GM21529 (cell line): ENCODE measurements around the gene LARP7.
"Not testable (repeated sequence)": the region's sequence is repeated elsewhere in the genome, so short reads cannot be mapped to it uniquely, and the experiment has no call there.

Source experiments
- ATAC-seq: cut with Tn5 transposase; IDR thresholded peaks from one replicate; pipeline ENCODE4 v1.9.1; 2021; ENCODE audit not compliant: unreplicated experiment

LARP7 gene

GRCh38 chr4:112636688-112637551, at the start of gene LARP7, which contains the start of gene ZGRF1:
LARP7 (plus strand) TSS chr4:112637143; CDS start chr4:112644670, 7,527 bp downstream.
ZGRF1 (minus strand) TSS chr4:112636909; CDS start chr4:112633176, 3,733 bp downstream.
- peak; percentile 90 for ATAC-seq

- ATAC-seq: no peak
Measured at GRCh38 chr4:112589206-112589605, 47.7 kb upstream of the LARP7 start.

GRCh38 chr4:112591593-112591992, 45.4 kb upstream of the LARP7 start:
- ATAC-seq: no peak

- ATAC-seq: no peak
Measured at GRCh38 chr4:112592717-112593116, 44.2 kb upstream of the LARP7 start.

- ATAC-seq: peak; percentile 75
Measured at GRCh38 chr4:112593438-112594133, 43.4 kb upstream of the LARP7 start.

- no peak for ATAC-seq
Measured at GRCh38 chr4:112594993-112595392, 42.0 kb upstream of the LARP7 start.

- peak; percentile 82 for ATAC-seq
Measured at GRCh38 chr4:112604589-112604988, 32.4 kb upstream of the LARP7 start.

- ATAC-seq: not testable (repeated sequence)
Measured at GRCh38 chr4:112612814-112613213, 24.1 kb upstream of the LARP7 start.

GRCh38 chr4:112616984-112617383, 20.0 kb upstream of the LARP7 start:
- no peak for ATAC-seq

- ATAC-seq: no peak
Measured at GRCh38 chr4:112626228-112626627, 10.7 kb upstream of the LARP7 start.

- ATAC-seq: peak; percentile 11
Measured at GRCh38 chr4:112633477-112634235, 3.3 kb upstream of the LARP7 start.

GRCh38 chr4:112637552-112637866, 566 bp downstream of the LARP7 start:
- ATAC-seq: peak; percentile 3

GRCh38 chr4:112642526-112642925, 5.6 kb downstream of the LARP7 start:
- no peak for ATAC-seq

- ATAC-seq: not testable (repeated sequence)
Measured at GRCh38 chr4:112644595-112645535, 7.9 kb downstream of the LARP7 start.

GRCh38 chr4:112645541-112646329, 8.8 kb downstream of the LARP7 start:
- no peak for ATAC-seq

GRCh38 chr4:112646632-112647537, 9.9 kb downstream of the LARP7 start:
- ATAC-seq: no peak

GRCh38 chr4:112647785-112648184, 10.8 kb downstream of the LARP7 start:
- no peak for ATAC-seq

- no peak for ATAC-seq
Measured at GRCh38 chr4:112648263-112649054, 11.5 kb downstream of the LARP7 start.
